ENCODE measurements around the gene LRP1B. TPM values are rescaled to one million over a fixed set of nuclear protein-coding genes. Genes with fewer than 3 reads are reported as not detected.

Gene LRP1B
- total RNA-seq, 1 experiment from 2014 or later: 0.52 TPM

DNA sequence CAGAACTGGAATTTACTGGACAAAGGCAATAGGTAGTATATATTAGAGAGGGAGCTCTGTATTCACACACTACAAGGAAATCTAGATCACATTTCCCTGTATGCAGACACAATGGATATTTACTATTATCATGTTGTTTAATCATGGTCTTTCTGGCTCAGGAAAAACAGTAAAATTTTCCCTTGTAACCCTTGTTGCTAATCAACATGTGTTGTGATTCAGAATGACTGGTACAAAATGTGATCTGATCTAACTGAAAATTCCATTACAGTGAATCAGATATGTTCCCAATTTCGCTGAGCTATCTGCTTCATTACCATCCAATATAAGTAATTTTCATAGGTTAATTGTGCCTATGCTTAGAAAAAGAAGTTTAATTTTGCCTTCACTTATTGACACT lies 1109.7 kb downstream of the LRP1B start:
- no peak overlapping the region for H3K27ac Mint-ChIP-seq
- H3K36me3 Mint-ChIP-seq: no peaks in the 10 kb centered on the region
- no peak for DNase-seq (ENCODE audit: low spot score)
- H3K27me3 Mint-ChIP-seq (ENCODE audit: low read depth): no peaks in the 10 kb centered on the region
- ATAC-seq: no peak
- H3K9me3 Mint-ChIP-seq: no peaks in the 10 kb centered on the region
- ChIA-PET CTCF (no interaction called here), POLR2A (no interaction called here)
- TF ChIP-seq ZNF263 (CRISPR knock-in tag; IDR thresholded peaks at IDR 0.05; ENCODE audit: low read depth) (no peak), EMX1 (CRISPR knock-in tag; IDR thresholded peaks at IDR 0.05) (no peak), OVOL2 (CRISPR knock-in tag; IDR thresholded peaks at IDR 0.05; ENCODE audit: borderline replicate concordance) (no peak)
- TF ChIP-seq, protein P1, sequence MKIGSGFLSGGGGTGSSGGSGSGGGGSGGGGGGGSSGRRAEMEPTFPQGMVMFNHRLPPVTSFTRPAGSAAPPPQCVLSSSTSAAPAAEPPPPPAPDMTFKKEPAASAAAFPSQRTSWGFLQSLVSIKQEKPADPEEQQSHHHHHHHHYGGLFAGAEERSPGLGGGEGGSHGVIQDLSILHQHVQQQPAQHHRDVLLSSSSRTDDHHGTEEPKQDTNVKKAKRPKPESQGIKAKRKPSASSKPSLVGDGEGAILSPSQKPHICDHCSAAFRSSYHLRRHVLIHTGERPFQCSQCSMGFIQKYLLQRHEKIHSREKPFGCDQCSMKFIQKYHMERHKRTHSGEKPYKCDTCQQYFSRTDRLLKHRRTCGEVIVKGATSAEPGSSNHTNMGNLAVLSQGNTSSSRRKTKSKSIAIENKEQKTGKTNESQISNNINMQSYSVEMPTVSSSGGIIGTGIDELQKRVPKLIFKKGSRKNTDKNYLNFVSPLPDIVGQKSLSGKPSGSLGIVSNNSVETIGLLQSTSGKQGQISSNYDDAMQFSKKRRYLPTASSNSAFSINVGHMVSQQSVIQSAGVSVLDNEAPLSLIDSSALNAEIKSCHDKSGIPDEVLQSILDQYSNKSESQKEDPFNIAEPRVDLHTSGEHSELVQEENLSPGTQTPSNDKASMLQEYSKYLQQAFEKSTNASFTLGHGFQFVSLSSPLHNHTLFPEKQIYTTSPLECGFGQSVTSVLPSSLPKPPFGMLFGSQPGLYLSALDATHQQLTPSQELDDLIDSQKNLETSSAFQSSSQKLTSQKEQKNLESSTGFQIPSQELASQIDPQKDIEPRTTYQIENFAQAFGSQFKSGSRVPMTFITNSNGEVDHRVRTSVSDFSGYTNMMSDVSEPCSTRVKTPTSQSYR (CRISPR knock-in tag; IDR thresholded peaks at IDR 0.05): no peak
- TF ChIP-seq, protein P2, sequence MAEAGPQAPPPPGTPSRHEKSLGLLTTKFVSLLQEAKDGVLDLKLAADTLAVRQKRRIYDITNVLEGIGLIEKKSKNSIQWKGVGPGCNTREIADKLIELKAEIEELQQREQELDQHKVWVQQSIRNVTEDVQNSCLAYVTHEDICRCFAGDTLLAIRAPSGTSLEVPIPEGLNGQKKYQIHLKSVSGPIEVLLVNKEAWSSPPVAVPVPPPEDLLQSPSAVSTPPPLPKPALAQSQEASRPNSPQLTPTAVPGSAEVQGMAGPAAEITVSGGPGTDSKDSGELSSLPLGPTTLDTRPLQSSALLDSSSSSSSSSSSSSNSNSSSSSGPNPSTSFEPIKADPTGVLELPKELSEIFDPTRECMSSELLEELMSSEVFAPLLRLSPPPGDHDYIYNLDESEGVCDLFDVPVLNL (CRISPR knock-in tag; IDR thresholded peaks at IDR 0.05; ENCODE audit: borderline replicate concordance, low read depth): no peak
- TF ChIP-seq, protein P3, sequence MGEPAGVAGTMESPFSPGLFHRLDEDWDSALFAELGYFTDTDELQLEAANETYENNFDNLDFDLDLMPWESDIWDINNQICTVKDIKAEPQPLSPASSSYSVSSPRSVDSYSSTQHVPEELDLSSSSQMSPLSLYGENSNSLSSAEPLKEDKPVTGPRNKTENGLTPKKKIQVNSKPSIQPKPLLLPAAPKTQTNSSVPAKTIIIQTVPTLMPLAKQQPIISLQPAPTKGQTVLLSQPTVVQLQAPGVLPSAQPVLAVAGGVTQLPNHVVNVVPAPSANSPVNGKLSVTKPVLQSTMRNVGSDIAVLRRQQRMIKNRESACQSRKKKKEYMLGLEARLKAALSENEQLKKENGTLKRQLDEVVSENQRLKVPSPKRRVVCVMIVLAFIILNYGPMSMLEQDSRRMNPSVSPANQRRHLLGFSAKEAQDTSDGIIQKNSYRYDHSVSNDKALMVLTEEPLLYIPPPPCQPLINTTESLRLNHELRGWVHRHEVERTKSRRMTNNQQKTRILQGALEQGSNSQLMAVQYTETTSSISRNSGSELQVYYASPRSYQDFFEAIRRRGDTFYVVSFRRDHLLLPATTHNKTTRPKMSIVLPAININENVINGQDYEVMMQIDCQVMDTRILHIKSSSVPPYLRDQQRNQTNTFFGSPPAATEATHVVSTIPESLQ (CRISPR knock-in tag; IDR thresholded peaks at IDR 0.05): no peak
- TF ChIP-seq, protein P4, sequence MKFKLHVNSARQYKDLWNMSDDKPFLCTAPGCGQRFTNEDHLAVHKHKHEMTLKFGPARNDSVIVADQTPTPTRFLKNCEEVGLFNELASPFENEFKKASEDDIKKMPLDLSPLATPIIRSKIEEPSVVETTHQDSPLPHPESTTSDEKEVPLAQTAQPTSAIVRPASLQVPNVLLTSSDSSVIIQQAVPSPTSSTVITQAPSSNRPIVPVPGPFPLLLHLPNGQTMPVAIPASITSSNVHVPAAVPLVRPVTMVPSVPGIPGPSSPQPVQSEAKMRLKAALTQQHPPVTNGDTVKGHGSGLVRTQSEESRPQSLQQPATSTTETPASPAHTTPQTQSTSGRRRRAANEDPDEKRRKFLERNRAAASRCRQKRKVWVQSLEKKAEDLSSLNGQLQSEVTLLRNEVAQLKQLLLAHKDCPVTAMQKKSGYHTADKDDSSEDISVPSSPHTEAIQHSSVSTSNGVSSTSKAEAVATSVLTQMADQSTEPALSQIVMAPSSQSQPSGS (CRISPR knock-in tag; IDR thresholded peaks at IDR 0.05; ENCODE audit: borderline replicate concordance, low read depth): no peak
- H3K4me1 Mint-ChIP-seq: no peaks in the 10 kb centered on the region
- no peak overlapping the region for H3K4me3 Mint-ChIP-seq

DNA sequence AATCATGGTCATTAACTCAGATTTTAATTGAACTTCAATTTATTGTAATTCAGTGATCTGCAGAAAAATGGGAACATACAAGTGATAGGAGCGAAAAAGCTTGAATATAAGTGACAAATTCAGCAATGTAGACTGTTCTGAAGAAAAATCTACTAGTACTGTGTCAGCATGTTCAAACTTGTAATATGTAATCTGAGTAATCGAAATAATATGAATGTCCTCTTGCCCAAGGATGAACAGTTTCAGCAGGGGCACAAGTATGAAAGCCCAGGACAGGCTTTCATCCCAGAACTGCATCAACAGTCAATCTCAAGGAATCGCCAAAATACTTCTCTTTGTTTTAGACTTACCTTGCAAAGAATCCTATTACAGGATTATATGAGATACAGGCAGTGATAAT lies 1110.5 kb downstream of the LRP1B start:
- POLR2A ChIA-PET: no interaction called here
- Mint-ChIP-seq H3K4me3 (no peak overlapping the region), H3K9me3 (no peaks in the 10 kb centered on the region), H3K27me3 (ENCODE audit: low read depth) (no peaks in the 10 kb centered on the region), H3K27ac (no peak overlapping the region), H3K36me3 (no peaks in the 10 kb centered on the region), H3K4me1 (no peaks in the 10 kb centered on the region)
- DNase-seq (ENCODE audit: low spot score) (no peak), ATAC-seq (no peak)
- CTCF ChIA-PET: no interaction called here
- TF ChIP-seq, protein P5, sequence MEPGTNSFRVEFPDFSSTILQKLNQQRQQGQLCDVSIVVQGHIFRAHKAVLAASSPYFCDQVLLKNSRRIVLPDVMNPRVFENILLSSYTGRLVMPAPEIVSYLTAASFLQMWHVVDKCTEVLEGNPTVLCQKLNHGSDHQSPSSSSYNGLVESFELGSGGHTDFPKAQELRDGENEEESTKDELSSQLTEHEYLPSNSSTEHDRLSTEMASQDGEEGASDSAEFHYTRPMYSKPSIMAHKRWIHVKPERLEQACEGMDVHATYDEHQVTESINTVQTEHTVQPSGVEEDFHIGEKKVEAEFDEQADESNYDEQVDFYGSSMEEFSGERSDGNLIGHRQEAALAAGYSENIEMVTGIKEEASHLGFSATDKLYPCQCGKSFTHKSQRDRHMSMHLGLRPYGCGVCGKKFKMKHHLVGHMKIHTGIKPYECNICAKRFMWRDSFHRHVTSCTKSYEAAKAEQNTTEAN (CRISPR knock-in tag; IDR thresholded peaks at IDR 0.05): no peak
- TF ChIP-seq, protein P6, sequence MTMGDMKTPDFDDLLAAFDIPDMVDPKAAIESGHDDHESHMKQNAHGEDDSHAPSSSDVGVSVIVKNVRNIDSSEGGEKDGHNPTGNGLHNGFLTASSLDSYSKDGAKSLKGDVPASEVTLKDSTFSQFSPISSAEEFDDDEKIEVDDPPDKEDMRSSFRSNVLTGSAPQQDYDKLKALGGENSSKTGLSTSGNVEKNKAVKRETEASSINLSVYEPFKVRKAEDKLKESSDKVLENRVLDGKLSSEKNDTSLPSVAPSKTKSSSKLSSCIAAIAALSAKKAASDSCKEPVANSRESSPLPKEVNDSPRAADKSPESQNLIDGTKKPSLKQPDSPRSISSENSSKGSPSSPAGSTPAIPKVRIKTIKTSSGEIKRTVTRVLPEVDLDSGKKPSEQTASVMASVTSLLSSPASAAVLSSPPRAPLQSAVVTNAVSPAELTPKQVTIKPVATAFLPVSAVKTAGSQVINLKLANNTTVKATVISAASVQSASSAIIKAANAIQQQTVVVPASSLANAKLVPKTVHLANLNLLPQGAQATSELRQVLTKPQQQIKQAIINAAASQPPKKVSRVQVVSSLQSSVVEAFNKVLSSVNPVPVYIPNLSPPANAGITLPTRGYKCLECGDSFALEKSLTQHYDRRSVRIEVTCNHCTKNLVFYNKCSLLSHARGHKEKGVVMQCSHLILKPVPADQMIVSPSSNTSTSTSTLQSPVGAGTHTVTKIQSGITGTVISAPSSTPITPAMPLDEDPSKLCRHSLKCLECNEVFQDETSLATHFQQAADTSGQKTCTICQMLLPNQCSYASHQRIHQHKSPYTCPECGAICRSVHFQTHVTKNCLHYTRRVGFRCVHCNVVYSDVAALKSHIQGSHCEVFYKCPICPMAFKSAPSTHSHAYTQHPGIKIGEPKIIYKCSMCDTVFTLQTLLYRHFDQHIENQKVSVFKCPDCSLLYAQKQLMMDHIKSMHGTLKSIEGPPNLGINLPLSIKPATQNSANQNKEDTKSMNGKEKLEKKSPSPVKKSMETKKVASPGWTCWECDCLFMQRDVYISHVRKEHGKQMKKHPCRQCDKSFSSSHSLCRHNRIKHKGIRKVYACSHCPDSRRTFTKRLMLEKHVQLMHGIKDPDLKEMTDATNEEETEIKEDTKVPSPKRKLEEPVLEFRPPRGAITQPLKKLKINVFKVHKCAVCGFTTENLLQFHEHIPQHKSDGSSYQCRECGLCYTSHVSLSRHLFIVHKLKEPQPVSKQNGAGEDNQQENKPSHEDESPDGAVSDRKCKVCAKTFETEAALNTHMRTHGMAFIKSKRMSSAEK (CRISPR knock-in tag; IDR thresholded peaks at IDR 0.05; ENCODE audit: borderline replicate concordance): no peak
- TF ChIP-seq, protein P7, sequence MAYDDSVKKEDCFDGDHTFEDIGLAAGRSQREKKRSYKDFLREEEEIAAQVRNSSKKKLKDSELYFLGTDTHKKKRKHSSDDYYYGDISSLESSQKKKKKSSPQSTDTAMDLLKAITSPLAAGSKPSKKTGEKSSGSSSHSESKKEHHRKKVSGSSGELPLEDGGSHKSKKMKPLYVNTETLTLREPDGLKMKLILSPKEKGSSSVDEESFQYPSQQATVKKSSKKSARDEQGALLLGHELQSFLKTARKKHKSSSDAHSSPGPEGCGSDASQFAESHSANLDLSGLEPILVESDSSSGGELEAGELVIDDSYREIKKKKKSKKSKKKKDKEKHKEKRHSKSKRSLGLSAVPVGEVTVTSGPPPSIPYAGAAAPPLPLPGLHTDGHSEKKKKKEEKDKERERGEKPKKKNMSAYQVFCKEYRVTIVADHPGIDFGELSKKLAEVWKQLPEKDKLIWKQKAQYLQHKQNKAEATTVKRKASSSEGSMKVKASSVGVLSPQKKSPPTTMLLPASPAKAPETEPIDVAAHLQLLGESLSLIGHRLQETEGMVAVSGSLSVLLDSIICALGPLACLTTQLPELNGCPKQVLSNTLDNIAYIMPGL (CRISPR knock-in tag; IDR thresholded peaks at IDR 0.05): no peak
- no peak for TF ChIP-seq SMAD3 (CRISPR knock-in tag; IDR thresholded peaks at IDR 0.05; ENCODE audit: borderline replicate concordance)
- no peak for TF ChIP-seq NR2C2 (CRISPR knock-in tag; IDR thresholded peaks at IDR 0.05)
- no peak for TF ChIP-seq IRF2 (CRISPR knock-in tag; IDR thresholded peaks at IDR 0.05; ENCODE audit: borderline replicate concordance, low read depth)
- no peak for TF ChIP-seq OVOL2 (CRISPR knock-in tag; IDR thresholded peaks at IDR 0.05; ENCODE audit: borderline replicate concordance)
- TF ChIP-seq EMX1 (CRISPR knock-in tag; IDR thresholded peaks at IDR 0.05): no peak
- TF ChIP-seq, protein P8, sequence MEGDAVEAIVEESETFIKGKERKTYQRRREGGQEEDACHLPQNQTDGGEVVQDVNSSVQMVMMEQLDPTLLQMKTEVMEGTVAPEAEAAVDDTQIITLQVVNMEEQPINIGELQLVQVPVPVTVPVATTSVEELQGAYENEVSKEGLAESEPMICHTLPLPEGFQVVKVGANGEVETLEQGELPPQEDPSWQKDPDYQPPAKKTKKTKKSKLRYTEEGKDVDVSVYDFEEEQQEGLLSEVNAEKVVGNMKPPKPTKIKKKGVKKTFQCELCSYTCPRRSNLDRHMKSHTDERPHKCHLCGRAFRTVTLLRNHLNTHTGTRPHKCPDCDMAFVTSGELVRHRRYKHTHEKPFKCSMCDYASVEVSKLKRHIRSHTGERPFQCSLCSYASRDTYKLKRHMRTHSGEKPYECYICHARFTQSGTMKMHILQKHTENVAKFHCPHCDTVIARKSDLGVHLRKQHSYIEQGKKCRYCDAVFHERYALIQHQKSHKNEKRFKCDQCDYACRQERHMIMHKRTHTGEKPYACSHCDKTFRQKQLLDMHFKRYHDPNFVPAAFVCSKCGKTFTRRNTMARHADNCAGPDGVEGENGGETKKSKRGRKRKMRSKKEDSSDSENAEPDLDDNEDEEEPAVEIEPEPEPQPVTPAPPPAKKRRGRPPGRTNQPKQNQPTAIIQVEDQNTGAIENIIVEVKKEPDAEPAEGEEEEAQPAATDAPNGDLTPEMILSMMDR (IDR thresholded peaks at IDR 0.05): no peak
- TF ChIP-seq RELA (CRISPR knock-in tag; IDR thresholded peaks at IDR 0.05; ENCODE audit: borderline replicate concordance): no peak

Data from WTC11 (cell line).